GM19099 (cell line): ENCODE results near the gene OS9.

Experiments used
- POLR2A ChIP-seq: IDR thresholded peaks from 3 replicates; pipeline ENCODE4 v1.6.1; 2011; ENCODE audit warnings: low read depth; ENCODE audit not compliant: insufficient read length; ENCODE audit errors: extremely low read depth

The OS9 gene, protein sequence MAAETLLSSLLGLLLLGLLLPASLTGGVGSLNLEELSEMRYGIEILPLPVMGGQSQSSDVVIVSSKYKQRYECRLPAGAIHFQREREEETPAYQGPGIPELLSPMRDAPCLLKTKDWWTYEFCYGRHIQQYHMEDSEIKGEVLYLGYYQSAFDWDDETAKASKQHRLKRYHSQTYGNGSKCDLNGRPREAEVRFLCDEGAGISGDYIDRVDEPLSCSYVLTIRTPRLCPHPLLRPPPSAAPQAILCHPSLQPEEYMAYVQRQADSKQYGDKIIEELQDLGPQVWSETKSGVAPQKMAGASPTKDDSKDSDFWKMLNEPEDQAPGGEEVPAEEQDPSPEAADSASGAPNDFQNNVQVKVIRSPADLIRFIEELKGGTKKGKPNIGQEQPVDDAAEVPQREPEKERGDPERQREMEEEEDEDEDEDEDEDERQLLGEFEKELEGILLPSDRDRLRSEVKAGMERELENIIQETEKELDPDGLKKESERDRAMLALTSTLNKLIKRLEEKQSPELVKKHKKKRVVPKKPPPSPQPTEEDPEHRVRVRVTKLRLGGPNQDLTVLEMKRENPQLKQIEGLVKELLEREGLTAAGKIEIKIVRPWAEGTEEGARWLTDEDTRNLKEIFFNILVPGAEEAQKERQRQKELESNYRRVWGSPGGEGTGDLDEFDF

DNA sequence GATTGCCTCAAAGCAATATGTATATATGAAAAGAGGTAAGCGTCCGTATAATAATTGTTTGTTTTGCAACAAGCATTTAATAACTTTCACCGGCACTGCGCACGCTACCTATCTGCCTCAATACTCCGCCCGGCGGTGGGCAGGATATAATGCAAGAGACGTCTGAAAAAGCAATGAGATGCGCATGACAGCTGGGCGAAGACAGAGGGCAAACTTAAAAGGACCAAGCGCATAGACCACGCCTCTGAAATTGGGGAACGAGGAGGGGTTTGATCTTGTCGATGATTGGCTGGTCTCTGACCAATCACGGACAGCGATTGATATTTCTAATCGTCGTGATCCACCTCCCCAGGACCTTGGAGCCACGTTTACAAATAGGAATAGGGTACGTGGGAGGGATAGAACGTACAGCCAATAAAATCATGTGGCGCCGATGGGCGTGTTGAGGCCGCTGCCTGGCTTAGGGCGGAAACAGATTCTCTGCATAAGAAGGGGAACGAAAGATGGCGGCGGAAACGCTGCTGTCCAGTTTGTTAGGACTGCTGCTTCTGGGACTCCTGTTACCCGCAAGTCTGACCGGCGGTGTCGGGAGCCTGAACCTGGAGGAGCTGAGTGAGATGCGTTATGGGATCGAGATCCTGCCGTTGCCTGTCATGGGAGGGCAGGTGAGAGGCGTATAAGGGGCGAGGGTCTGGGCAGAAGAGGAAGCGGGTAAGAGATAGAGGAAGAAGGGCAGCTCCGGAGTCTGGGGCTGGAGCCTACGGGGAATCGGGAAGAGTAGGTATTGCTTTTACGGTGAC, at the start of gene OS9:
TSS of gene OS9 (plus strand) at position 474 of the 800 bp plus-strand sequence. CDS start at position 504, 30 bp downstream.
- TF ChIP-seq POLR2A, result peak; percentile 97

- no peak for TF ChIP-seq POLR2A
Observed at GRCh38 chr12:57654042-57654441, 39.9 kb upstream of the OS9 start.

DNA sequence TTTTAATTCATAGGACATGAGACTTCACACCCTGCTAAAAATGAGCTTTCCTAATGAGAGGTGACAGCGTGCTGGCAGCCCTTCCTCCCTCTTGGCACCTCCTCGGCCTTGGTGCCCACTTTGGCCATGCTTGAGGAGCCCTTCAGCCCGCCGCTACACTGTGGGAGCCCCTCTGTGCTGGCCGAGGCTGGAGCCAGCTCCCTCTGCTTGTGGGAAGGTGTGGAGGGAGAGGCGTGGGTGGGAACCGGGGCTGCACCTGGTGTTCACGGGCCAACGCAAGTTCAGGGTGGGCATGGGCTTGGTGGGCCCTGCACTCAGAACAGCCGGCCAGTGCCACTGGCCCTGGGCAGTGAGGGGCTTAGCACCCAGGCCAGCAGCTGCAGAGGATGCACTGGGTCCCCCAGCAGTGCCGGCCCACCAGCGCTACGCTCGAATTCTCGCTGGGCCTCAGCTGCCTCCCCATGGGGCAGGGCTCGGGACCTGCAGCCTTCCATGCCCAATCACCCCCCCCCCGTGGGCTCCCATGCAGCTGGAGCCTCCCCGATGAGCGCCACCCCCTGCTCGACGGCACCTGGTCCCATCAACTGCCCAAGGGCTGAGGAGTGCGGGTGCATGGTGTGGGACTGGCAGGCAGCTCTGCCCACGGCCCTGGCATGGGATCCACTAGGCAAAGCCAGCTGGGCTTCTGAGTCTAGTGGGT, 38.2 kb upstream of the OS9 start:
- TF ChIP-seq POLR2A, result no peak

DNA sequence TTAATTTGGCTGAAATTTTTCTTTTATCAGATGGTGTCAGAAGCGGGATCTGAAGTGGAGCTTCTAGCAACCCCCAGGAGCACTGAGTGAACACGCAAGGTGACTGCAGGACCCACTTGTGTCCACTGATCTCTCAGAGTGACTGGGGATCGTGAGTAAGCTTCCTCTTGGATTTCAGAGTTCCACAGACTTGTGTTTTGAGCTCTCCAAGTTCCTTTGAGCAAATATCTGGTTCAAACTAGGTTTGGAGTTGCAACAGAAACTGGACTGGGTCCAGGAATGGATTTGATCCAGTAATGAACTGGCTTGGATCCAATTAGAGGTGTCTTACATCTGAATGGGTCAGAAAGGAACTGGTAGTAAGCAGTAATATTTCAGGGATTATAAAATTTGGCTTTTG, 36.2 kb upstream of the OS9 start:
- no peak for TF ChIP-seq POLR2A

DNA sequence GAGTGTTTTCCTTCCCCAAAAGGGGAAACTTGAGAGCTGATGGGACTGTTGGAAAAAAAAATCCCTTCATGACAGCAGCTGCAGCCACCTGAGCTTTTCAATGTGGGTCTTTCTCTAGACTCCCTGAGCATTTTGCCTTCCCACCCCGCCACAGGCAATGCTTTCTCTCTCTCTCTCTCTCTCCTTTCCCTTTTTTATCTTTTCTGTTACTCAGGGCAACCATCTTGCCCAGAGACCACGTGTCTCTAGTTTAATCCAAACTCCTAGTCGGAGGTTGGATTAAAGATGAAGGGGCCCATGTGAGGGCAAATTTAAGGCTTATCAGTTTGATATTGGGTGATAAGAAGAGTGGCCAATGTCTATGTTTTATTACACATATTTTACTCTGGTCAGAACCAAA, 35.0 kb upstream of the OS9 start:
- no peak for TF ChIP-seq POLR2A

DNA sequence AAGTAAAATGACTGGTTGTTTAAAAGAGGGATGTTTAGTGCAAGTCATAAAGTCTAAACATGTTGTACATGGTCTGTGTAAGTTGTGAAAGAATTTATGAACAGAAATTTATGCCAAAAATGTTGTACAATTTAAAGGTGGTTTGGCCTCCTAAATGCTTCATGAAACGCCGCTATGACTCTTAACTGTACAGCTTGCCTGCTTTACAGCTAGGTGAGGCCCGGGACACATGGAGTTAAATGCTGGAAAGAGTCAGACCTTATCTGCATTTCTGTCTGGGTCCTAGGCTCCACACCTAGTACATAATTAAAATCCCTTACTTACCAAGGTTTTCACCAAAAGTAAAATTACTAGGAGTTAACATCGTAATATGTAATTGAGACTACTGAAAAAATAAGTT, 32.6 kb upstream of the OS9 start:
- TF ChIP-seq POLR2A, result no peak

GRCh38 chr12:57666897-57667296, 27.0 kb upstream of the OS9 start:
- TF ChIP-seq POLR2A, result no peak

DNA sequence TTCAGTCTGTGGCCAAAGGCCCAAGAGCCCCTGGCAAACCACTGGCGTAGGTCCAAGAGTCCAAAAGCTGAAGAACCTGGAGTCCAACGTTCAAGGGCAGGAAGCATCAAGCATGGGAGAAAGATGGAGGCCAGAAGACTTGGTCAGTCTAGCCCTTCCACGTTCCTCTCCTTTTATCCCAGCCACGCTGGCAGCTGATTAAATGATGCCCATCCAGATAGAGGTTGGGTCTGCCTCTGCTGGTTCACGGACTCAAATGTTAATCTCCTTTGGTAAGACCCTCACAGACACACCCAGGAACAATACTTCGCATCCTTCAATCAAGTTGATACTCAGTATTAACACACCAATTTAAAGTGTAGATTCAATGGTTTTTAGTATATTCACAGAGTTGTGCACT, 21.1 kb upstream of the OS9 start:
- no peak for TF ChIP-seq POLR2A

- no peak for TF ChIP-seq POLR2A
Observed at GRCh38 chr12:57674691-57675090, 19.2 kb upstream of the OS9 start.

GRCh38 chr12:57679697-57680096, 14.2 kb upstream of the OS9 start:
- TF ChIP-seq POLR2A, result no peak

DNA sequence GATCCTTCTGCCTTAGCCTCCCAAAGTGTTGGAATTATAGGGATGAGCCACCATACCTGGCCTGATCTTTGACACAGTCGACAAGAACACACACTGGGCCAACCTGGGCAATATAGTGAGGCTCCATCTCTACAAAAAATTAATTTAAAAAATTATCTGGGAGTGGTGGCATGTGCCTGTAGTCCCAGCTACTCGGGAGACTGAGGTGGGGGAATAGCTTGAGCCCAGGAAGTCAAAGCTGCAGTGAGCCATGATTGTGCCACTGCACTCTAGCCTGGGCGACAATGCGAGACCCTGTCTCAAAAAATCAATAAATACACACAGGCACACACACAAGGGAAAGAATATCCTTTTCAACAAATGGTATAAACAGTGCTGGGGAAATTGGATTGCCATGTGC, 6.1 kb upstream of the OS9 start:
- TF ChIP-seq POLR2A, result no peak

DNA sequence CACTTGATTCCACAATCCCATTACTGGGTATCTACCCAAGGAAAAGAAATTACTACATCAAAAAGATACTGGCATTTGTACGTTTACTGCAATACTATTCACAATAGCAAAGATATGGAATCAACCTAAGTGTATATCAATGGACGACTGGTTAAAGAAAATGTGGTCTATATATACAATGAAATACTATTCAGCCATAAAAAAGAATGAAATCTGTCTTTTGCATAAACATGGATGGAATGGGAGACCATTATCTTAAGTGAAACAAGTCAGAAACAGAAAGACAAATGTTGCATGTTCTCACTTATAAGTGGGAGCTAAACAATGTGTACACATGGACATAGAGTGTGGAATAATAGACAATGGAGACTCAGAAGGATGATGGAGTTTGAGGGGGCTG, 5.0 kb upstream of the OS9 start:
- TF ChIP-seq POLR2A, result no peak

DNA sequence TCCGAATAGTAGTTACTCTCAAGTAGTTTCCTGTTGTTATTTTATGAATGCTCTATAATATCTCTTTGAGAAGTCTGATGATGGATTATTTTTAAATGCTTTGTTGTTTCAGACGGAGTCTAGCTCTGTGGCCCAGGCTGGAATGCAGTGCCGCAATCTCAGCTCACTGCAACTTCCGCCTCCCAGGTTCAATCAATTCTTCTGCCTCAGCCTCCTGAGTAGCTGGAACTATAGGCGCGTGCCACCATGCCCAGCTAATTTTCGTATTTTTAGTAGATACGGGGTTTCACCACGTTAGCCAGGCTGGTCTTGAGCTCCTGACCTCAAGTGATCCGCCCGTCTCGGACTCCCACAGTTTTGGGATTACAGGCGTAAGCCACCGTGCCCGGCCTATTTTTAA, 1.4 kb upstream of the OS9 start:
- TF ChIP-seq POLR2A, result no peak

DNA sequence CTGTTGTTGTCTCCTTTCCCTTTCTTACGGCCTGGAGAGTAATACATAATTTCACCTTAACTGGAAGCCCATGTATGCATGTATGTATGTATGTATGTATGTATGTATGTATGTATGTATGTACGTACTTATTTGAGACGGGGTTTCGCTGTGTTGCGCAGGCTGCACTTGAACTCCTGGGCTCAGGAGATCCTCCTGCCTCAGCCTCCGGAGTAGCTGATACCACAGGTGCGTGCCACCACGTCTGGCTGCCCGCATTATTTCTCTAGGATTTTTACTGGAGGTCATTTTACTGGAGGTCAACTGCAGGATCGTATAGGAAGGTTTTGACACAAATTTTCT, 644 bp upstream of the OS9 start:
- no peak for TF ChIP-seq POLR2A

GRCh38 chr12:57694459-57695019, 607 bp downstream of the OS9 start:
- TF ChIP-seq POLR2A, result no peak

DNA sequence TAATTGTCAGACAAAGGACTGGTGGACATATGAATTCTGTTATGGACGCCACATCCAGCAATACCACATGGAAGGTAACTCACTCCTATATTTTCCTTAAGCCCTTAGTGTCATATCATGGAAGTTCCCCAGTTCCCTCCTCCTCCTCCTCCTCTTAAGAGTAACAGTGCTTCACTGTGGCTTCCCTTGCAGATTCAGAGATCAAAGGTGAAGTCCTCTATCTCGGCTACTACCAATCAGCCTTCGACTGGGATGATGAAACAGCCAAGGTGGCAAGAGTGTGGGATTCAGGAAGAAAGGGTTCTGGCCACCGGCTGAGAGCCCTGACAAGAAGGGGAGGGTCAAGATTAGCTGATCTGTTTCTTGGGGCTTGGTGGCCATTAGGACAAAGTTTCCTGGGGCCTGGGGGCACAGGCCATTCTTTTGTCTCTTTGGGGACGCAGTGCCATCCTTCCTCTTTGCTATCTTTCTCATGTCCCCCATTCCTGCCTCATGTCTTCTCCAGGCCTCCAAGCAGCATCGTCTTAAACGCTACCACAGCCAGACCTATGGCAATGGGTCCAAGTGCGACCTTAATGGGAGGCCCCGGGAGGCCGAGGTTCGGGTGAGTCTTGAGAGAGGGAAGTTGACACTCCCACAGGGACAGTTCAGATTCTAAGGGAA, 2.0 kb downstream of the OS9 start:
- TF ChIP-seq POLR2A, result no peak
